Lung (tissue), 12 donors: Measurements from ENCODE around the gene PRKG1. TPM values are rescaled to one million over a fixed set of nuclear protein-coding genes. Genes with fewer than 3 reads are reported as not detected.

Source experiments
- ATAC-seq: fragments of 200-7000 bp; cut with Tn5 transposase; one replicate; pipeline ENCODE4 v1.9.1; 2020; ENCODE audit warnings: moderate number of reproducible peaks; ENCODE audit not compliant: insufficient read depth, low FRiP score
- DNase-seq, 3 donors: peaks; one replicate each; pipeline ENCODE4 v3.0.0-alpha.2; 2013 to 2017
- H3K27ac ChIP-seq, 2 donors: one replicate each; pipeline ENCODE4 v1.5.1; 2013; ENCODE audit warnings: mild to moderate bottlenecking in 2 of 2, moderate library complexity in 2 of 2, control low read depth in 1 of 2, inconsistent platforms in 1 of 2, low read depth in 1 of 2, low read length in 1 of 2
- H3K27me3 ChIP-seq, 3 donors: one replicate each; pipeline ENCODE4 v1.5.1; 2013; ENCODE audit warnings: low read length in 2 of 3; ENCODE audit not compliant: control insufficient read depth in 3 of 3, insufficient read depth in 3 of 3
- H3K36me3 ChIP-seq, 4 donors: one replicate each; pipeline ENCODE4 v1.5.1; 2013; ENCODE audit warnings: low read length in 4 of 4, mild to moderate bottlenecking in 1 of 4, moderate library complexity in 1 of 4; ENCODE audit not compliant: control insufficient read depth in 4 of 4, insufficient read depth in 4 of 4
- H3K4me1 ChIP-seq, 5 donors: one replicate each; pipeline ENCODE4 v1.5.1; 2013; ENCODE audit warnings: low read length in 5 of 5, mild to moderate bottlenecking in 2 of 5, moderate library complexity in 1 of 5; ENCODE audit not compliant: control insufficient read depth in 5 of 5, insufficient read depth in 5 of 5
- H3K4me3 ChIP-seq: one replicate; pipeline ENCODE4 v1.5.1; 2013; ENCODE audit warnings: mild to moderate bottlenecking, control low read depth, moderate library complexity
- H3K9ac ChIP-seq, 2 donors: one replicate each; pipeline ENCODE4 v1.5.1; 2013; ENCODE audit warnings: low read length in 2 of 2, control low read depth in 1 of 2; ENCODE audit not compliant: insufficient read depth in 1 of 2
- H3K9me3 ChIP-seq, 4 donors: one replicate each; pipeline ENCODE4 v1.5.1; 2013; ENCODE audit warnings: low read length in 3 of 4, mild to moderate bottlenecking in 1 of 4, moderate library complexity in 1 of 4; ENCODE audit not compliant: control insufficient read depth in 4 of 4, insufficient read depth in 3 of 4
- WGBS, 2 donors: extraction: QIAGEN DNeasy Blood & Tissue Kit; methylation state at CpG; one replicate each; pipeline ENCODE4 v1.1.7; 2013; 5-methylcytosine and 5-hydroxymethylcytosine counted together
- polyA plus RNA-seq, 2 donors: library from polyadenylated mRNA; stranded (reverse); fragments of 200-250 nt; gene quantifications; one replicate each; pipeline ENCODE4 v1.2.1, GENCODE V29; 2013
- total RNA-seq, 2 donors: library from RNA; depleted of rRNA in 1 of 2; stranded (reverse); fragments of >200 nt in 1 of 2; gene quantifications; one replicate each; pipeline ENCODE4 v1.2.1, GENCODE V29; 2014 to 2021
- TF ChIP-seq, protein P1 (sequence below): IDR thresholded peaks from 2 replicates; pipeline ENCODE4 v1.5.1; 2012; ENCODE audit warnings: mild to moderate bottlenecking; ENCODE audit errors: control extremely low read depth, extremely low read depth
- donor health status: control.
- donor health status: control.
- donor health status: Bipolar disorder and iron deficiency.
- donor health status: healthy.
- donor health status: DM: yes; HTN: yes; CAD: no.

The PRKG1 gene
- total and polyA plus RNA-seq, 4 donors, result 2.1 to 50.8 (median 15.1) TPM

DNA sequence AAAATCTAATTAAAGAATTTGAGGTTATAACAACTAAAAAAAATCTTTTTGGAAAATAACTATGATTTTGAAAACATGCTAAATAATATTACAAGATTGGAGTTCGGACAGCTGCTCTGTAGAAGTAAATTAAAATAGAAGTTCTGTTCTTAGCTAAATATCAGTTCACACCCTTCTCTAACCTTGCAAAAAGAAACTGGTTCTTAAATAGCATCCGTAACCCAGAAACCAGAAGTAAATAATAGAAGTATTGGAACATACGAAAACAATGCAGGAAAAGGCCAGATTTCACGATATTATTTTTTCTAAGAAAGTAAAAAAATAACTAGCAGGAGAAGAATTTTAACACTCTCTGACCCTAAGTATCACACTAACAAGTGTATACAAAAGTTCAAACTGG lies 164.7 kb downstream of the PRKG1 start:
- no peak overlapping the region for H3K4me3 ChIP-seq
- H3K9me3 ChIP-seq, result no peaks in the 10 kb centered on the region
- 84 to 93% methylated on average over 4 of the region's 4 CpGs for WGBS, 2 donors
- H3K27me3 ChIP-seq, result no peaks in the 10 kb centered on the region
- no peak overlapping the region for H3K27ac ChIP-seq
- DNase-seq, result no peak
- no peak for ATAC-seq
- no peaks in the 10 kb centered on the region for H3K36me3 ChIP-seq
- no peak overlapping the region for H3K9ac ChIP-seq
- peaks cover 0 to 6% (median 0%) of the 10 kb centered on the region in 5 donors for H3K4me1 ChIP-seq
- TF ChIP-seq, protein P1, sequence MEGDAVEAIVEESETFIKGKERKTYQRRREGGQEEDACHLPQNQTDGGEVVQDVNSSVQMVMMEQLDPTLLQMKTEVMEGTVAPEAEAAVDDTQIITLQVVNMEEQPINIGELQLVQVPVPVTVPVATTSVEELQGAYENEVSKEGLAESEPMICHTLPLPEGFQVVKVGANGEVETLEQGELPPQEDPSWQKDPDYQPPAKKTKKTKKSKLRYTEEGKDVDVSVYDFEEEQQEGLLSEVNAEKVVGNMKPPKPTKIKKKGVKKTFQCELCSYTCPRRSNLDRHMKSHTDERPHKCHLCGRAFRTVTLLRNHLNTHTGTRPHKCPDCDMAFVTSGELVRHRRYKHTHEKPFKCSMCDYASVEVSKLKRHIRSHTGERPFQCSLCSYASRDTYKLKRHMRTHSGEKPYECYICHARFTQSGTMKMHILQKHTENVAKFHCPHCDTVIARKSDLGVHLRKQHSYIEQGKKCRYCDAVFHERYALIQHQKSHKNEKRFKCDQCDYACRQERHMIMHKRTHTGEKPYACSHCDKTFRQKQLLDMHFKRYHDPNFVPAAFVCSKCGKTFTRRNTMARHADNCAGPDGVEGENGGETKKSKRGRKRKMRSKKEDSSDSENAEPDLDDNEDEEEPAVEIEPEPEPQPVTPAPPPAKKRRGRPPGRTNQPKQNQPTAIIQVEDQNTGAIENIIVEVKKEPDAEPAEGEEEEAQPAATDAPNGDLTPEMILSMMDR, result no peak

DNA sequence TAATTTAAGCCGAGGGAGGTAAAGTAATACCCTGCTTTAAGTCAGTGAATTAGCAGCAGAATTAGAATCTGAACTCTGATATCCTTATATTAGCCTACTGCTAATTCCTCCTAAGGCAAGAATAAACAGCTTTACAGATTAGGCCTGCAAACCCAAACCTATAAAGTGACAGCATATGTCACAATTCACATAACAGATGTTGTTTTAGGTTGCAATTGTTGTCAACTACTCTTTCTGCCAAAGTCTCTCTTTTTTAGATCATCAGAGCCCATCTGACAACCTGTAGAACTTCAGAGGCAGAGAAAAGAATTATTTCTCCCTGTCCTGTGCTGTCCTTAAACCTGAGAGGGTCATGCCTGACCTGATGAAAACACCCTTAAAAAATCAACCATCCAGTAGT lies 167.2 kb downstream of the PRKG1 start:
- no peak for DNase-seq

DNA sequence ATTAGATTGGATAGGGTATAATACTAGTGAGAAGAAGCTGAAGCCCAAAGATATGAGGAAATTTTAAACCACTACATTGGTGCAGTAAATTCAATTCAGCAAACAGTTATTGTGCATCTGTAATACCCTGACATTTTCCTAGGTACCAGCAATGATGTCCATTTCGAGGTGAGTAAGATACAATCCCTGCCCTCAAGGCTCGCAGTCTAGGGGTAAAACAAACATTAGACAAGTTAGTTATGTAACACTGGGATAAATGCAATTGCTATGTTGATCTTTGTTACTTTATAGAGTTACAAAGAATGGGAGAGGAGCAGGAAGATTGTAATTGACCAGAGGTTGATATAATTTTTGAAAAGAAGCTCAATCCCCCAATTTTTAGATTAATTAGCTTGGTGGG lies 168.1 kb downstream of the PRKG1 start:
- peaks cover 0 to 19% (median 0%) of the 10 kb centered on the region in 5 donors for H3K4me1 ChIP-seq
- TF ChIP-seq, protein P1, result no peak

More for the DNA sequence above, 167.2 kb downstream of the PRKG1 start:
- Histone ChIP-seq H3K27me3 (no peaks in the 10 kb centered on the region), H3K4me3 (no peak overlapping the region), H3K27ac (peak overlapping the region in 1 of 2 donors; percentile 29), H3K36me3 (no peaks in the 10 kb centered on the region), H3K4me1 (peaks cover 0 to 17% (median 0%) of the 10 kb centered on the region in 5 donors), H3K9me3 (no peaks in the 10 kb centered on the region), H3K9ac (no peak overlapping the region)
- ATAC-seq, result no peak
- TF ChIP-seq, protein P1, result no peak
- WGBS, 2 donors, result 89 to 94% methylated on average over 1 of the region's 1 CpG

DNA sequence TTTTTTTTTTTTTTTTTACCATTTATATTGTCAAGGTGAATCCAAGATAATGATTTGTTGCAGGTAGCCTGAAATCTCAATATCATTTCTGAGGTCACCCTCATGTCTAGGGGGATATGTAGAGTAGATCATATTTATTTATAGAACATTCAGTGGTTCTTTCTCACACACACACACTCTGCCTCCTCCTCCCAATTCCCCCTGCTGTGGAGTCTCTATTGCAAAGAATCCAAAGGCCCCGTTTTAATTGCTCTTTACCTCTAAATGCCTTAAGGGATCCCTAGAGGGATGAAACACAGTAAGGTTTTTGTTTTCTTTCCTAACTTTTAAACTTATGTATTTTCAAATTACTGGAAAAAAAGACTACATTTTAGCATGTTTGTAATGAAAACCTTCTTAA lies 170.0 kb downstream of the PRKG1 start:
- DNase-seq, result no peak
- TF ChIP-seq, protein P1, result no peak

More for the DNA sequence above, 168.1 kb downstream of the PRKG1 start:
- Histone ChIP-seq H3K27me3 (no peaks in the 10 kb centered on the region), H3K27ac (no peak overlapping the region), H3K9ac (no peak overlapping the region), H3K4me3 (no peak overlapping the region), H3K36me3 (no peaks in the 10 kb centered on the region), H3K9me3 (no peaks in the 10 kb centered on the region)
- no peak for DNase-seq
- 79 to 95% methylated on average over 2 of the region's 2 CpGs for WGBS, 2 donors
- no peak for ATAC-seq

More for the DNA sequence above, 170.0 kb downstream of the PRKG1 start:
- no peak overlapping the region for H3K27ac ChIP-seq
- WGBS, 2 donors, result 65% methylated on average over 1 of the region's 1 CpG
- H3K4me1 ChIP-seq, result peaks cover 0 to 19% (median 0%) of the 10 kb centered on the region in 5 donors
- H3K27me3 ChIP-seq, result no peaks in the 10 kb centered on the region
- H3K4me3 ChIP-seq, result no peak overlapping the region
- H3K9me3 ChIP-seq, result no peaks in the 10 kb centered on the region
- no peak for ATAC-seq
- H3K36me3 ChIP-seq, result no peaks in the 10 kb centered on the region
- no peak overlapping the region for H3K9ac ChIP-seq
